NCI-H345 (cell line): Measurements from ENCODE around the gene ZNRF1.
"Not testable (repeated sequence)": the region's sequence is repeated elsewhere in the genome, so short reads cannot be mapped to it uniquely, and the experiment has no call there.

Experiments used
- DNase-seq: peaks from one replicate; lab custom pipeline; 2025; lab: John Stamatoyannopoulos, UW

Gene ZNRF1

DNA sequence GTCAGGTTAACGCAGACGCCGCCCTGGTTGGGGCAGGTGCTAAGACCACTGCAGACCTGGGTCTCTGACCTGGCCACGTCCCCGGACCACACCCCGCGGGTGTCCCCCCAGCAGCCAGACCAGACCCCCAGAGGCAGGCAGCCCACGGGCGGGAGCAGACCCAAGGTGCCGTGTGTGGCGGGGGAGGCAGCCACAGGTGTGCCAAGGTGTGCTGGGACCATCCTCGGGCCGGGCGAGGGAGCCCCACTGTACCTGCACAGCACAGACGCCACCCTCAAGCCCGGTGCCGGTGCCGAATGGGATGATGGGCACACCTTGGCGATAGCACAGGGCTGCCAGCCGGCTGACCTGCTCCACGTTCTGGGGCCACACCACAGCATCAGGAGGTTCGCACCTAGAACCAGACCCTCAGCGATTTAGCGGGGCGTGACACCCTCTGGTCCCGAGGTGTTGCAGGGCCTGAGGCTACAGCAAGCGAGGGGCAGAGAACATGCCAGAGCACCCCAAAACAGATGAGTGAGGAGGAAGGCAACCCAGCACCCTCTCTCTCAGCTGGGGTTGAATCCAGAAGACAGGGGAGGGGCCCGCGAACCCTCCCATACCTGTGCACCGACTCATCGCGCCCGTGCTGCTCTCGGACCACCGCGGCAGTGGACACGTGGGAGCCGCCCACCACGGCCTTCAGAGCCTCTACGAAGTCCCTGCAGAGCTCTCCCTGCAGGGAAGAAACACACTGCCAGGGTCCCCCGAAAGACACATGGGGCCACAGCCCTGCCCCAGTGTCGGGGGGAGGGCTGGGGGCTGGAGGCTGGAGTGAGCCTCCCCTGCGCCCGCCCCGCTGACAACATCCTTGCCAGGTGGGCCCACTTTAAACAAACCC lies 116.4 kb downstream of the ZNRF1 start:
- no peak for DNase-seq

- no peak for DNase-seq
Measured at GRCh38 chr16:75116081-75116910, 117.5 kb downstream of the ZNRF1 start, which contains the start of gene LDHD. Gene LDHD (minus strand): TSS chr16:75116780. CDS start chr16:75116720, 60 bp downstream.

GRCh38 chr16:75116911-75117245 lies 118.1 kb downstream of the ZNRF1 start:
- DNase-seq = no peak

GRCh38 chr16:75118943-75119539 lies 120.2 kb downstream of the ZNRF1 start:
- no peak for DNase-seq

- no peak for DNase-seq
Measured at GRCh38 chr16:75120253-75120652, 121.4 kb downstream of the ZNRF1 start.

DNA sequence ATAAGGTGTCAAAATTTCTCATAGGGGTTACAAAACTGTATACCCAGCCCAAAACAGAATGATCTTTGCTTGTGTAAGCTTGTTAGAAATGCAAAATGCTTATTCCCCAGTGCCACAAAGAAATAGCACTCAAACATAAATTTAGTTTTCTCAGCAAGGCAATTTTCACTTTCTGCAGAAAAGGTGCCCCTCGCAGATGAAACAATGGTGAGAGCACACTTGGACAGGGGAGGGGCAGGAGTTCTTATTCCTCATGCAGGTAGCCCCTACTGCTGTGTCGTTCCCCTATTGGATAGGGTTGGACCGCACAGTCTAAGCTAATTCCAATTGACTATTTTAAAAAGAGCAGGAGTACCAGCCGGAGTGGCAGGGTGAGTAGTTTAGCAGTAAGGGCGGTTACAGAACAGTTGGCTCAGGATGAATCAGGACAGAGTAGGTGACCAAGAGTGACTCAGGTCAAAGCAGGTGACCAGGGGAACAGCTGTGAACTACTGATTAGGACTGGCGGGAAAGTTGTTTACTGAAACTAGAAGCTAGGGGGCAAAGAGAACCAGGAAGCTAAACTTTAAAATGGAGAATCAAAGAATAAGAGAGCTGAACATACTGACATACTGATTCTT lies 123.2 kb downstream of the ZNRF1 start:
- no peak for DNase-seq

- no peak for DNase-seq
Measured at GRCh38 chr16:75122609-75123008, 123.8 kb downstream of the ZNRF1 start.

DNA sequence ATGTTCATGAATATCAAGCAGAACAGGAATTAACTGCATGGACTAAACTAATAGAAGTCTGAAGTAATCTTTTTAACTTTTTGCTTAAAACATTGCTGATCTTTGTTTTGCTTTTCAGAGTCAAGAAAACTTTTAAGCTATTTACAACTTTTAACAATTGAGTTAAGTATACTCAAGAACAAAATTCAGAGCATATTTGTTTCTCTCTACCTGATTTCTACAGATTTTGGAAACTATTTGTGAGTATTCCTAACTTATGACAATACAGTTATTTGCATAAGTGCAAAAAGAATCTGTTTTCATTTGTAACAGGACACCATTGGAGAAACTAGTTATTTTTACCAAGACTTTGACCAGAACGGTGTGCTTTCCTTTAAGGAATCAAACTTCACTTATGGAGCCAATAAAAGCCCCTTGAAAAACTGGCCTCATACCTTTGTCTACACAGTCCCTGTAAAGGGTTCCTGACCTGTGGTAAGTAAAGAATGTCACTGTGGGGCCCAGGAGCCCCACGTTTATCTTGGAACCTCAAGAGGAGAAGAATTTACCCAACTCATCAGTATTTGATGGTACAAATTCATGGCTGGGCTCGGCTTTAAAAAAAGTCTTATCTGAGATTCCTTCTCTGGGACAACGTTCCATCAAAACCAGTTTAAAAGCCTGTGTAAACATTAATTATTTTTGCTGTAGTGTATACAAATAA lies 129.0 kb downstream of the ZNRF1 start:
- no peak for DNase-seq

DNA sequence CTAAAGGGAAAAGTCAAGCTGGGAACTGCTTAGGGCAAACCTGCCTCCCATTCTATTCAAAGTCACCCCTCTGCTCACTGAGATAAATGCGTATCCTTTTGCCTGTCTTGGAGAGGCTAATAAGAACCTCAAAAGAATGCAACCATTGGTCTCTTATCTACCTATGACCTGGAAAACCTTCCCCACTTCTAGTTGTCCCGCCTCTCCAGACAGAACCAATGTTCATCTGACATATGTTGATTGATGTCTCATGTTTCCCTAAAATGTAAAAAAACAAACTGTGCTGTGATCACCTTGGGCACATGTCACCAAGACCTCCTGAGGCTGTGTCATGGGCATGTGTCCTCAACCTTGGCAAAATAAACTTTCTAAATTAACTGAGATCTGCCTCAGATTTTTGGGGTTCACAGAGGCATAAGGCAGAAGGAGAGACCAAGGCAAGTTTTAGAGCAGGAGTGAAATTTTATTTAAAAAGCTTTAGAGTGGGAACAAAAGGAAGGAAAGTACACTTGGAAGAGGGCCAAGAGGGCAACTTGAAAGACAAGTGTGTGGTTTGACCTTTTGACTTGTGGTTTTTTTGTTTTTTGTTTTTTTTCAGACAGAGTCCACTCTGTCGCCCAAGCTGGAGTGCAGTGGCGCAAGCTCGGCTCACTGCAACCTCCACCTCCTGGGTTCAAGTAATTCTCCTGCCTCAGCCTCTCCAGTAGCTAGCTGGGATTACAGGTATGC lies 130.8 kb downstream of the ZNRF1 start:
- DNase-seq = not testable (repeated sequence)

DNA sequence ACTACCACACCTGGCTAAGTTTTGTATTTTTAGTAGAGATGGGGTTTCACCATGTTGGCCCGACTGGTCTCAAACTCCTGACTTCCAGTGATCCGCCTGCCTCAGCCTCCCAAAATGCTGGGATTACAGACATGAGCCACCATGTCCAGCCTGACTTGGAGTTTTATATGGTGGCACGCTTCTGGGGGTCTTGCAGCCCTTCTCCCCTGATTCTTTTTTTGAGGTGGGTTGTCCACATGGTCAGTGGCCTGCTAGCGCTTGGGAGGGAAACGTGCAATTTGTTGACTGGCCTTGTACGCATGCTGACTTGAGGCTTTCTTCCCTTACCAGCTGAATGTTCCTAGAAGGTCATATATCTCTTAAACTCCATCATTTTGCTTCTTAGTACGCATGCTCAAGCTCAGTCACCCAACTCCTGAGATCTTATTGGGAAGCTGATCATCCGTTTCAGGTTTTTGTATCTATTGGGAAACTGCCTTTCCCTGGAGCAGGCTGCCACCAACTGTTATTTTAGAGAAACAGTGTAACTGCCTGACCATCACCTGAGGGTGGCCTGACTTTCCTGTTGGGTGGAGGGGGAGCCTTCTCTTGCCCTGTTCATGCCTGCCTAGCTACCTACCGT lies 131.4 kb downstream of the ZNRF1 start:
- no peak for DNase-seq

DNA sequence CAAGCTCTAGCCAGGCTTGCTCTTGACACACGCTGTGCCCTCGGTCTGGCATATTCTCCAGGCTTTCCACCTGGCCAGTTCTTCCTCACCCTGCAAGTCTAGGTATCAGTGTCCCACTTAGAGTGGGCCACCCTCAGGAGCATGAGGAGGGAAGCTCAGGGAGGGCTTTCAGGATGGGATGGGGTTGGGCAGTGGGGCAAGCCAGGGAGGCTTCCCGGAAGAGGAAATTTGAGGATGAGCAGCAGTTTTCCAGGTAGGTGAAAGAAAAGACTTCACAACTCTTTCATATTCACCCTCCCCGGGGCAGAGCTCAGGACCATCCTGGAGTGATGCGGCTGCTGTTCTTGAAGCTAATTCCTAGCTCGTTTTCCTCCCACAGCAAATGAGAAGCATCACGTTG lies 132.3 kb downstream of the ZNRF1 start:
- no peak for DNase-seq

DNA sequence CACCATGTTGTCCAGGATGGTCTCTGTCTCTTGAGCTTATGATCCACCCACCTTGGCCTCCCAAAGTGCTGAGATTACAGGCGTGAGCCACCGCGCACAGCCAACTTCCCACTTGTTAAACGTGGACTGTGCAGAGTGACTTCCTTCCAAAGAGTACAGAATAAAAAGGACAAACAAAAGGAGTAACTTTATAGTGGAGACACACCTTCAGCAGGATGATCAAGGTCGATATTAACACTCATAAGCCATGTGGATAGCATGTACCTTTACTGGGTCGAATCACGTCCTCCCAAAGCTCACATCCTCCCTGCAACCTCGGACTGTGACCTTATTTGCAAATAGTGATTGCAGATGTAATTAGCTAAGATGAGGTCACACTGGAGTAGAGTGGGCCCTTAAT lies 139.4 kb downstream of the ZNRF1 start:
- DNase-seq = no peak

DNA sequence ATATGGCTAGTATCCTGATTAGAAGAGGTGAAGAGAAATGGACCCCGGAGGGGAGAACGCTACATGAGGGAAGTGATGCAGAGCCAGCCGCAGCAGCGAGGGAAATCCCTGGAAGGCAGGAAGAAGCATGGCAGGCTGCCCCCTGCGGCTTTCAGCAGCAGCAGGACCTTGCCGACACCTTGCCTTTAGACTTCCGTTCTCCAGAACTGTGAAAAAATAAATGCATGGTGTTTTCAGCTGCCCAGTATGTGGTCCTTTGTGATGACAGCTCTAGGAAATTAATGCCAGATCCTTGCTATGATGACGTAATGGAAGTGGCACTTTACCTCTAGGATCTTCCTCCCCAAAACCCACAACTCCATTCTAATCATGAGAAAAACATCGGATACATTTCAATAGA lies 139.8 kb downstream of the ZNRF1 start:
- no peak for DNase-seq

GRCh38 chr16:75139498-75139897 lies 140.7 kb downstream of the ZNRF1 start:
- DNase-seq = no peak

GRCh38 chr16:75143941-75144340 lies 145.1 kb downstream of the ZNRF1 start:
- DNase-seq = no peak

GRCh38 chr16:75147968-75148310 lies 149.1 kb downstream of the ZNRF1 start:
- no peak for DNase-seq

- DNase-seq = peak; percentile 88
Measured at GRCh38 chr16:75148311-75149195, 149.7 kb downstream of the ZNRF1 start, which contains the start of gene ZFP1. Gene ZFP1 (plus strand): TSS chr16:75148524. CDS start chr16:75152952, 4,428 bp downstream.

GRCh38 chr16:75151798-75152197 lies 153.0 kb downstream of the ZNRF1 start:
- no peak for DNase-seq

DNA sequence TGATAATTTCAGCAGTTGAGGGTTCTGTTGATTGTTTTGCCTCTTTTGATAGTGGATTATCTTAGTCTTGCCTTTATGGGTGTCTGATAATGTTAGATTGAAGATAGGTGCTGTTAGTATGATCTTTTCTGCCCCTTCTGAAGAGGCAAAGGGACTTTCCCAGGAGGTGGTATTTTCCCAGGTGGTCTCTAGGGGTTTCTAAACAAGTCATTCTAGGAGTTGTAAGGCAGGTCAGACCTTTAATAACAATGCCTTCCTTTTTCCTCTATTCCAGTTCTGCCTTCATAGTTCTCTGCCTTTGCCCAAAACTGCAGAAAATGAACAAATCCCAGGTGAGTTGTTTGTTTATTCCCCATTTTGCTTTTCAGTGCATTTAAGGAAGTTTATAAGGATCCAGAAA lies 153.8 kb downstream of the ZNRF1 start:
- no peak for DNase-seq
